Measurements from ENCODE around the gene JOSD2. TPM values are rescaled to one million over a fixed set of nuclear protein-coding genes. Genes with fewer than 3 reads are reported as not detected.
A peak's percentile ranks its signal among the peaks of the same experiment; 100 is the strongest.

JOSD2 gene
- total and polyA plus RNA-seq, 2 of the 4 experiments (the other 2 are of a cell fraction), result 12.2 to 54.1 TPM

GRCh38 chr19:50492303-50493052 lies 18.5 kb downstream of the JOSD2 start:
- dilution Hi-C loops (cut with HindIII; ENCODE audit: low sequenced_read_pairs, unreplicated experiment) (no loop called here), intact Hi-C loops (cut with micrococcal nuclease) (no loop called here), in situ Hi-C loops (cut with MboI; ENCODE audit: low sequenced_read_pairs) (no loop called here)
- Histone ChIP-seq H3K4me2 (ENCODE audit: low read depth, low read length) (no peak overlapping the region), H3K4ac (ENCODE audit: low read depth, low read length) (no peak overlapping the region), H3K18ac (ENCODE audit: low read depth, low read length) (no peak overlapping the region), H3K14ac (replicated peaks; ENCODE audit: low read depth, low read length) (no peak overlapping the region), H4K20me1 (ENCODE audit: insufficient read depth, low read length) (no peaks in the 10 kb centered on the region), H3K9me1 (ENCODE audit: insufficient read depth, low read length) (no peaks in the 10 kb centered on the region), H3K36me3 (ENCODE audit: control insufficient read depth, insufficient read depth, low read length) (peaks cover 2% of the 10 kb centered on the region; the same call in 1 of the 2 replicates), H3K27me3 (ENCODE audit: control insufficient read depth, insufficient read depth, low read length) (peaks cover 48% of the 10 kb centered on the region), H3K79me1 (ENCODE audit: low read depth in 1 of 2, low read length in 2 of 2) (no peaks in the 10 kb centered on the region), H3K9ac (ENCODE audit: low read depth, low read length) (no peak overlapping the region), H3K56ac (ENCODE audit: extremely low read depth, insufficient read depth, low read length) (no peak overlapping the region), H2AFZ (replicated peaks; ENCODE audit: low read length, poor library complexity) (peak overlapping the region; percentile 56), H3K9me3 (ENCODE audit: control insufficient read depth, insufficient read depth, low read length) (peaks cover 6% of the 10 kb centered on the region; the same call in 1 of the 2 replicates), H2BK20ac (ENCODE audit: low read depth, low read length) (no peak overlapping the region), H3K23ac (ENCODE audit: low read depth, low read length) (no peak overlapping the region), H3K4me1 (ENCODE audit: control insufficient read depth, insufficient read depth, low read length) (no peaks in the 10 kb centered on the region), H3K4me3 (ENCODE audit: insufficient read depth, low read depth, low read length) (no peak overlapping the region), H3K27ac (ENCODE audit: insufficient read depth, low read length) (no peak overlapping the region), H4K5ac (ENCODE audit: low read depth, low read length) (no peak overlapping the region), H2AK5ac (ENCODE audit: low read depth, low read length) (peak overlapping the region; percentile 16; the same call in 1 of the 2 replicates), H2BK120ac (ENCODE audit: low read depth, low read length) (no peak overlapping the region), H2BK15ac (ENCODE audit: low read depth, low read length) (no peak overlapping the region), H4K91ac (ENCODE audit: insufficient read depth, low read depth, low read length) (no peak overlapping the region), H2BK5ac (ENCODE audit: low read depth, low read length, poor library complexity, severe bottlenecking) (no peak overlapping the region), H2AK9ac (replicated peaks; ENCODE audit: low read depth, low read length, poor library complexity) (peak overlapping the region; percentile 61), H4K8ac (ENCODE audit: low read depth in 2 of 2, low read length in 2 of 2) (no peak overlapping the region)
- ATAC-seq (ENCODE audit: low read depth), result peak; percentile 33
- ChIA-PET POLR2A (ENCODE audit: unreplicated experiment) (no interaction called here), CTCF (no interaction called here)
- BruUV-seq (replicated peaks), result no TSS peak
- 16% methylated on average over 5 of the region's 12 CpGs; no CpG with 5 or more reads in 1 of the 2 experiments for WGBS, 2 experiments (ENCODE audit: extremely low coverage in 2 of 2, insufficient read length in 1 of 2)
- DNase-seq, result no peak
- TF ChIP-seq MAZ (IDR thresholded peaks at IDR 0.05; ENCODE audit: borderline replicate concordance, low read depth, low read length) (no peak), RCOR1 (IDR thresholded peaks at IDR 0.05; ENCODE audit: insufficient replicate concordance, low read length) (no peak), MAFK (IDR thresholded peaks at IDR 0.05; ENCODE audit: low read depth, low read length) (no peak), CEBPB (IDR thresholded peaks at IDR 0.05; ENCODE audit: low read depth, low read length) (no peak), USF2 (IDR thresholded peaks at IDR 0.05; ENCODE audit: low read depth, low read length) (no peak), SMC3 (IDR thresholded peaks at IDR 0.05; ENCODE audit: low read depth, low read length) (no peak), RFX5 (IDR thresholded peaks at IDR 0.05; ENCODE audit: low read depth, low read length) (no peak), NFE2L2 (IDR thresholded peaks at IDR 0.05; ENCODE audit: low read depth, low read length) (no peak), BHLHE40 (IDR thresholded peaks at IDR 0.05; ENCODE audit: low read depth, low read length) (no peak), MXI1 (IDR thresholded peaks at IDR 0.05; ENCODE audit: borderline replicate concordance, low read depth, low read length) (no peak)
- TF ChIP-seq, protein P1, sequence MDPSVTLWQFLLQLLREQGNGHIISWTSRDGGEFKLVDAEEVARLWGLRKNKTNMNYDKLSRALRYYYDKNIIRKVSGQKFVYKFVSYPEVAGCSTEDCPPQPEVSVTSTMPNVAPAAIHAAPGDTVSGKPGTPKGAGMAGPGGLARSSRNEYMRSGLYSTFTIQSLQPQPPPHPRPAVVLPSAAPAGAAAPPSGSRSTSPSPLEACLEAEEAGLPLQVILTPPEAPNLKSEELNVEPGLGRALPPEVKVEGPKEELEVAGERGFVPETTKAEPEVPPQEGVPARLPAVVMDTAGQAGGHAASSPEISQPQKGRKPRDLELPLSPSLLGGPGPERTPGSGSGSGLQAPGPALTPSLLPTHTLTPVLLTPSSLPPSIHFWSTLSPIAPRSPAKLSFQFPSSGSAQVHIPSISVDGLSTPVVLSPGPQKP (IDR thresholded peaks at IDR 0.05; ENCODE audit: borderline replicate concordance, low read depth, low read length), result no peak

All from IMR-90 (cell line).